Keratinocyte (primary cell): Measurements from ENCODE around the gene RPS6KA5. TPM values are rescaled to one million over a fixed set of nuclear protein-coding genes. Genes with fewer than 3 reads are reported as not detected.
"Not testable (repeated sequence)": the region's sequence is repeated elsewhere in the genome, so short reads cannot be mapped to it uniquely, and the experiment has no call there.

ENCODE experiments used
- DNase-seq: peaks from one replicate; pipeline ENCODE4 v3.0.0-alpha.2; 2011; ENCODE audit warnings: low read depth, missing footprints, low spot score
- FAIRE-seq: peaks from 2 replicates; lab custom pipeline; 2011; peaks lifted over from hg19 to GRCh38; lab: Jason Lieb, UNC
- H2AFZ ChIP-seq: 2 replicates; pipeline ENCODE4 v1.6.0; 2012; ENCODE audit warnings: low read length, control low read depth, inconsistent platforms; ENCODE audit not compliant: control insufficient read depth
- H3K27ac ChIP-seq: 2 replicates; pipeline ENCODE4 v1.5.1; 2011; ENCODE audit warnings: low read length; ENCODE audit not compliant: control insufficient read depth, insufficient read depth
- H3K27me3 ChIP-seq: 3 replicates; pipeline ENCODE4 v1.6.0; 2011; ENCODE audit warnings: low read length; ENCODE audit not compliant: control insufficient read depth, insufficient read depth; ENCODE audit errors: extremely low read depth
- H3K36me3 ChIP-seq, 2 experiments: 2 replicates in 1 of 2; 3 replicates in 1 of 2; pipeline ENCODE4 v1.5.1; 2011; ENCODE audit warnings: low read length in 2 of 2, mild to moderate bottlenecking in 1 of 2; ENCODE audit not compliant: control insufficient read depth in 2 of 2, insufficient read depth in 2 of 2; ENCODE audit errors: extremely low read depth in 1 of 2
- H3K4me1 ChIP-seq: 3 replicates; pipeline ENCODE4 v1.5.1; 2011; ENCODE audit warnings: low read length; ENCODE audit not compliant: control insufficient read depth, insufficient read depth; ENCODE audit errors: extremely low read depth
- H3K4me2 ChIP-seq: 3 replicates; pipeline ENCODE4 v1.6.0; 2011; ENCODE audit warnings: low read depth, low read length; ENCODE audit not compliant: control insufficient read depth, insufficient read depth; ENCODE audit errors: extremely low read depth
- H3K4me3 ChIP-seq, 3 experiments: fragments of 200-600 bp in 1 of 3; sonication (generic) in 1 of 3; 2 replicates in 2 of 3; 3 replicates in 1 of 3; pipeline ENCODE4 v1.5.1; 2011 to 2016; ENCODE audit warnings: low read length in 3 of 3, mild to moderate bottlenecking in 3 of 3, control low read depth in 2 of 3, inconsistent platforms in 1 of 3, low read depth in 1 of 3, mixed read lengths in 1 of 3, mixed run types in 1 of 3, moderate library complexity in 1 of 3; ENCODE audit not compliant: control insufficient read depth in 2 of 3, insufficient read depth in 2 of 3; ENCODE audit errors: extremely low read depth in 1 of 3
- H3K79me2 ChIP-seq: 2 replicates; pipeline ENCODE4 v1.6.0; 2012; ENCODE audit warnings: low read length; ENCODE audit not compliant: control insufficient read depth, insufficient read depth
- H3K9ac ChIP-seq: 3 replicates; pipeline ENCODE4 v1.6.0; 2011; ENCODE audit warnings: low read length; ENCODE audit not compliant: control insufficient read depth, insufficient read depth; ENCODE audit errors: extremely low read depth
- H3K9me1 ChIP-seq: 3 replicates; pipeline ENCODE4 v1.6.0; 2011; ENCODE audit warnings: low read length; ENCODE audit not compliant: control insufficient read depth, insufficient read depth; ENCODE audit errors: extremely low read depth
- H3K9me3 ChIP-seq: 2 replicates; pipeline ENCODE4 v1.5.1; 2012; ENCODE audit warnings: low read depth, low read length; ENCODE audit not compliant: control insufficient read depth
- H4K20me1 ChIP-seq: 3 replicates; pipeline ENCODE4 v1.6.0; 2011; ENCODE audit warnings: low read length; ENCODE audit not compliant: control insufficient read depth, insufficient read depth; ENCODE audit errors: extremely low read depth
- EZH2 ChIP-seq: IDR thresholded peaks from one replicate; pipeline ENCODE4 v1.6.1; 2012; ENCODE audit warnings: inconsistent platforms, mild to moderate bottlenecking, low read length, moderate library complexity
- dilution Hi-C: fragments of 300-500 bp; cut with MboI; formaldehyde crosslinking; loops from one replicate; pipeline ENCODE4 v1.7.0; 2020; ENCODE audit warnings: low sequenced_read_pairs; ENCODE audit not compliant: extremely low pct_ligation_motif_present
- polyA plus RNA-seq, 5 experiments: library from polyadenylated mRNA; depleted of rRNA in 3 of 5; stranded (reverse) in 3 of 5; stranded (forward) in 1 of 5; unstranded in 1 of 5; fragments of >200 nt; gene quantifications; 1 replicate in 1 of 5; 2 replicates in 3 of 5; 3 replicates in 1 of 5; pipeline versions ENCODE4 v1.2.1 to v1.2.3, GENCODE V29; 2011 to 2012; ENCODE audit warnings: missing spikeins in 2 of 5, low read depth in 1 of 5, low replicate concordance in 1 of 5
- TF ChIP-seq, protein P1 (sequence below), 3 experiments: IDR thresholded peaks in 1 of 3; conservative IDR thresholded peaks in 1 of 3; optimal IDR thresholded peaks in 1 of 3; 2 replicates in 2 of 3; 3 replicates in 1 of 3; pipeline versions ENCODE3 to v1.5.1; 2011; ENCODE audit warnings: low read length in 3 of 3, mild to moderate bottlenecking in 3 of 3, moderate library complexity in 2 of 3, control low read depth in 1 of 3, inconsistent platforms in 1 of 3; ENCODE audit not compliant: insufficient read depth in 2 of 3; ENCODE audit errors: extremely low read depth in 1 of 3

RPS6KA5 gene
- polyA plus RNA-seq, 1 donor (not counting 4 experiments of a cell fraction or from before 2014, with no cell fraction given) = 2.9 TPM

DNA sequence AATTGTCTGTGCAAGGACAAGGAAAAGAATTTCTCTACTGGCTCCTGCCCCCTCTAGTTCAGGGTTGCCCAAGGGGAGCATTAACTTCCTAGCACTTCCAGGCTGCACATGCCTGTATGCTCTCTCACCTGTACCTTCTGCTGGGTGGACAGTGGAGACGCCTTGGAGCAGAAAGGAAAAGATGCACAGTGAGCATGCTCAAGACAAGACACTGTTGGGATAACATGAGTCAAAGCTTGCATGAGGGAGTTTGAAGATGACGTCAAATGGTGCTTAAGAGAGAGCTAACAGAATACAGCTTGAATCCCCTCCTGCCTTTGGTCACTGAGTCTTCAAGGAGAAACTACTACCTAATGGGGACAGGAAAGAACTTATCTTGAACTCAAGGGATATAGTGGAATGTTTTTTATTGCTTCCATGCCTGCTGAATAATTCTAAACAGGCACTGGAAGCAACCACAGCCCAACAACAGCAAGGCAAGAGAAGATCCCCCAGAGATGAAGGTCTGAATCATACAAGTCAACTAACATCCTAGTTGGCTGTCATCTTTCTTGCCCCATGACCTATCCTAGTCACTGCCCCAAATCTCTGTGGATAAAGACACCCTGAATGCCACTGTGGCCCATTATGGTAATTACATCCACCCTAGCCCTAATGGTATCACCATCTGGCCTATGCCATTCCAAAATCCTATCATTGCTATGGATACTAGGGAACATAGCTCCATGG, 23.5 kb downstream of the RPS6KA5 start:
- no peaks in the 10 kb centered on the region for H4K20me1 ChIP-seq
- DNase-seq (no peak), FAIRE-seq (no peak)
- no peak overlapping the region for H3K9ac ChIP-seq
- H3K79me2 ChIP-seq = no peaks in the 10 kb centered on the region
- H3K9me1 ChIP-seq = no peaks in the 10 kb centered on the region
- H3K4me3 ChIP-seq = no peak overlapping the region
- TF ChIP-seq EZH2 = no peak
- no peak overlapping the region for H3K27ac ChIP-seq
- H3K4me2 ChIP-seq = no peak overlapping the region
- peaks cover 6% of the 10 kb centered on the region for H3K4me1 ChIP-seq
- H3K27me3 ChIP-seq = no peaks in the 10 kb centered on the region
- H2AFZ ChIP-seq = no peak overlapping the region
- no peaks in the 10 kb centered on the region for H3K9me3 ChIP-seq
- H3K36me3 ChIP-seq = no peaks in the 10 kb centered on the region
- dilution Hi-C loops = no loop called here

DNA sequence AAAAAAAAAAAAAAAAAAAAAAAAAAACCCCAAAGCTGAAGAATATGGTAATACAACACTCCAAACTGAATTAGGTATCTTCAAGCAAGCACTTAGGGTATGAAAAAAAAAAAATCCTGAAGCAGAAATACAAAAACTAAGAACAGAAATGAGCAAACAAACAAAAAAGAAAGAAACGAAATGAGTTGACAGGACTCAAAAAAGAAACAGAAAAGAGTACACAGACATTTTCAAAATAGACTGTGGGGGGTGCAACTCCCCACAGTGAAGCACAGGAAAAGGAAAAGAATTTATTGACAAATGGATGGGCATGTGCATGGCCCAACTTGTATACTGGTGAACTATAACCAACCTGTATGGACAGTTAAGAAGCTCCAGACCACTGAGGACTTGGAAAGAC, 24.6 kb downstream of the RPS6KA5 start:
- Histone ChIP-seq H3K4me2 (no peak overlapping the region), H3K4me1 (peaks cover 6% of the 10 kb centered on the region), H3K27ac (no peak overlapping the region), H3K9me1 (no peaks in the 10 kb centered on the region), H3K4me3 (no peak overlapping the region), H3K27me3 (no peaks in the 10 kb centered on the region), H4K20me1 (no peaks in the 10 kb centered on the region), H3K9me3 (no peaks in the 10 kb centered on the region), H3K79me2 (no peaks in the 10 kb centered on the region), H3K9ac (no peak overlapping the region), H3K36me3 (no peaks in the 10 kb centered on the region), H2AFZ (no peak overlapping the region)
- FAIRE-seq = no peak
- no peak for DNase-seq
- TF ChIP-seq EZH2 = no peak
- TF ChIP-seq, protein P1, sequence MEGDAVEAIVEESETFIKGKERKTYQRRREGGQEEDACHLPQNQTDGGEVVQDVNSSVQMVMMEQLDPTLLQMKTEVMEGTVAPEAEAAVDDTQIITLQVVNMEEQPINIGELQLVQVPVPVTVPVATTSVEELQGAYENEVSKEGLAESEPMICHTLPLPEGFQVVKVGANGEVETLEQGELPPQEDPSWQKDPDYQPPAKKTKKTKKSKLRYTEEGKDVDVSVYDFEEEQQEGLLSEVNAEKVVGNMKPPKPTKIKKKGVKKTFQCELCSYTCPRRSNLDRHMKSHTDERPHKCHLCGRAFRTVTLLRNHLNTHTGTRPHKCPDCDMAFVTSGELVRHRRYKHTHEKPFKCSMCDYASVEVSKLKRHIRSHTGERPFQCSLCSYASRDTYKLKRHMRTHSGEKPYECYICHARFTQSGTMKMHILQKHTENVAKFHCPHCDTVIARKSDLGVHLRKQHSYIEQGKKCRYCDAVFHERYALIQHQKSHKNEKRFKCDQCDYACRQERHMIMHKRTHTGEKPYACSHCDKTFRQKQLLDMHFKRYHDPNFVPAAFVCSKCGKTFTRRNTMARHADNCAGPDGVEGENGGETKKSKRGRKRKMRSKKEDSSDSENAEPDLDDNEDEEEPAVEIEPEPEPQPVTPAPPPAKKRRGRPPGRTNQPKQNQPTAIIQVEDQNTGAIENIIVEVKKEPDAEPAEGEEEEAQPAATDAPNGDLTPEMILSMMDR (optimal IDR thresholded peaks at IDR 0.05 in 1 of 3, IDR thresholded peaks at IDR 0.05 in 1 of 3, conservative IDR thresholded peaks at IDR 0.05 in 1 of 3; ENCODE audit: extremely low read depth in 1 of 3, insufficient read depth in 2 of 3, low read length in 3 of 3) = no peak
- dilution Hi-C loops = no loop called here

DNA sequence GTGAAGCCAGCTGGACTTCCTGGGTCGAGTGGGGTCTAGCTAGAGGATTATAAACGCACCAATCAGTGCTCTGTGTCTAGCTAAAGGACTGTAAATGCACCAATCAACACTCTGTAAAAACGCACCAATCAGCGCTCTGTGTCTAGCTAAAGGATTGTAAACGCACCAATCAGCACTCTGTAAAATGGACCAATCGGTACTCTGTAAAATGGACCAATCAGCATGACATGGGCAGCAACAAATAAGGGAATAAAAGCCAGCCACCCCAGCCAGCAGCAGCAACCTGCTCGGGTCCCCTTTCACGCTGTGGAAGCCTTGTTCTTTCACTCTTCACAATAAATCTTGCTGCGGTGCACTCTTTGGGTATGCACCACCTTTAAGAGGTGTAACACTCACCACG, 26.1 kb downstream of the RPS6KA5 start:
- H2AFZ ChIP-seq, H3K79me2 ChIP-seq, H3K27me3 ChIP-seq, H3K27ac ChIP-seq, FAIRE-seq, H3K36me3 ChIP-seq, H3K9me3 ChIP-seq, dilution Hi-C loops, H3K4me1 ChIP-seq, H3K9me1 ChIP-seq, H3K4me3 ChIP-seq, H4K20me1 ChIP-seq, H3K4me2 ChIP-seq, H3K9ac ChIP-seq, DNase-seq: not testable (repeated sequence)
